ENCODE measurements around the gene STRC. TPM values are rescaled to one million over a fixed set of nuclear protein-coding genes. Genes with fewer than 3 reads are reported as not detected.

Gene STRC
- total RNA-seq, 1 experiment from 2014 or later = 0.22 TPM

- Histone ChIP-seq H3K9ac (ENCODE audit: low read length) (no peak overlapping the region), H3K4me2 (ENCODE audit: low read length) (no peak overlapping the region), H4K20me1 (ENCODE audit: low read length) (no peaks in the 10 kb centered on the region), H3K79me2 (ENCODE audit: low read length) (no peaks in the 10 kb centered on the region), H3F3A (ENCODE audit: low read length, unreplicated experiment) (no peaks in the 10 kb centered on the region), H3K4me1 (ENCODE audit: insufficient read depth, low read length) (no peaks in the 10 kb centered on the region), H3K9me2 (replicated peaks; ENCODE audit: low read length) (no peaks in the 10 kb centered on the region), H3K27ac (ENCODE audit: low read length) (no peak overlapping the region), H2AFZ (ENCODE audit: low read length) (no peak overlapping the region), H3K9me3 (ENCODE audit: low read length) (no peaks in the 10 kb centered on the region; the same call in 1 of the 2 replicates), H3K27me3 (ENCODE audit: low read length) (no peaks in the 10 kb centered on the region), H3K4me3 (ENCODE audit: low read length) (no peak overlapping the region), H3K36me3 (ENCODE audit: low read depth, low read length) (peaks cover 7% of the 10 kb centered on the region)
- TF ChIP-seq EZH2 (IDR thresholded peaks at IDR 0.05; ENCODE audit: low read length, unreplicated experiment) (no peak), EZH2phosphoT487 (IDR thresholded peaks at IDR 0.05; ENCODE audit: borderline replicate concordance, low read length) (no peak)
- TF ChIP-seq, protein P1, sequence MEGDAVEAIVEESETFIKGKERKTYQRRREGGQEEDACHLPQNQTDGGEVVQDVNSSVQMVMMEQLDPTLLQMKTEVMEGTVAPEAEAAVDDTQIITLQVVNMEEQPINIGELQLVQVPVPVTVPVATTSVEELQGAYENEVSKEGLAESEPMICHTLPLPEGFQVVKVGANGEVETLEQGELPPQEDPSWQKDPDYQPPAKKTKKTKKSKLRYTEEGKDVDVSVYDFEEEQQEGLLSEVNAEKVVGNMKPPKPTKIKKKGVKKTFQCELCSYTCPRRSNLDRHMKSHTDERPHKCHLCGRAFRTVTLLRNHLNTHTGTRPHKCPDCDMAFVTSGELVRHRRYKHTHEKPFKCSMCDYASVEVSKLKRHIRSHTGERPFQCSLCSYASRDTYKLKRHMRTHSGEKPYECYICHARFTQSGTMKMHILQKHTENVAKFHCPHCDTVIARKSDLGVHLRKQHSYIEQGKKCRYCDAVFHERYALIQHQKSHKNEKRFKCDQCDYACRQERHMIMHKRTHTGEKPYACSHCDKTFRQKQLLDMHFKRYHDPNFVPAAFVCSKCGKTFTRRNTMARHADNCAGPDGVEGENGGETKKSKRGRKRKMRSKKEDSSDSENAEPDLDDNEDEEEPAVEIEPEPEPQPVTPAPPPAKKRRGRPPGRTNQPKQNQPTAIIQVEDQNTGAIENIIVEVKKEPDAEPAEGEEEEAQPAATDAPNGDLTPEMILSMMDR (conservative IDR thresholded peaks at IDR 0.05; ENCODE audit: low read depth, low read length) = no peak
- DNase-seq (no peak), ATAC-seq (no peak)
- BruUV-seq (replicated peaks) = no TSS peak
- intact Hi-C loops (cut with micrococcal nuclease) = no loop called here
- POLR2A ChIA-PET (ENCODE audit: unreplicated experiment) = no interaction called here
- CTCF ChIA-PET = no interaction called here
Observed at GRCh38 chr15:43550527-43551363, 67.9 kb downstream of the STRC start.

Other genes with a start within 250 kb of the STRC start
- gene ZSCAN29, start 247.8 kb downstream of the STRC start, total RNA-seq (2014; rRNA removed) = 16.8 and 28.0 TPM in 2 replicates
- 29.7 and 40.6 TPM in 2 replicates for gene TUBGCP4, start 247.7 kb downstream of the STRC start, total RNA-seq (2014; rRNA removed)
- 51.8 and 55.7 TPM in 2 replicates for gene TP53BP1, start 125.6 kb downstream of the STRC start, total RNA-seq (2014; rRNA removed)
- gene MAP1A, start 101.2 kb downstream of the STRC start, total RNA-seq (2014; rRNA removed) = 1.0 and 1.8 TPM in 2 replicates
- gene PPIP5K1, start 28.6 kb downstream of the STRC start, total RNA-seq (2014; rRNA removed) = 19.8 and 24.9 TPM in 2 replicates
- 6.1 and 8.7 TPM in 2 replicates for gene CKMT1B, start 24.8 kb downstream of the STRC start, total RNA-seq (2014; rRNA removed)
- gene CATSPER2, start 30.0 kb upstream of the STRC start, total RNA-seq (2014; rRNA removed) = 0.55 and 4.0 TPM in 2 replicates
- 1.7 and 4.4 TPM in 2 replicates for gene CKMT1A, start 75.1 kb upstream of the STRC start, total RNA-seq (2014; rRNA removed)
- gene PDIA3, start 127.6 kb upstream of the STRC start, total RNA-seq (2014; rRNA removed) = 187 and 210 TPM in 2 replicates
- 15.0 and 35.8 TPM in 2 replicates for gene ELL3, start 158.2 kb upstream of the STRC start, total RNA-seq (2014; rRNA removed)
- 665 and 756 TPM in 2 replicates for gene SERF2, start 173.5 kb upstream of the STRC start, total RNA-seq (2014; rRNA removed)
- not detected in 2 replicates for gene SERINC4, start 181.4 kb upstream of the STRC start, total RNA-seq (2014; rRNA removed)
- gene HYPK, start 181.8 kb upstream of the STRC start, total RNA-seq (2014; rRNA removed) = 22.8 and 29.4 TPM in 2 replicates
- gene MFAP1, start 205.9 kb upstream of the STRC start, total RNA-seq (2014; rRNA removed) = 18.5 and 18.6 TPM in 2 replicates
- 29.0 and 29.7 TPM in 2 replicates for gene WDR76, start 208.2 kb upstream of the STRC start, total RNA-seq (2014; rRNA removed)